H9 (cell line): ENCODE results near the gene HHEX. TPM values are rescaled to one million over a fixed set of nuclear protein-coding genes. Genes with fewer than 3 reads are reported as not detected.

ENCODE experiments used
- DNase-seq: peaks from one replicate; pipeline ENCODE4 v3.0.0-alpha.2; 2017
- H2AFZ ChIP-seq: one replicate; pipeline ENCODE4 v1.6.1; 2013; ENCODE audit warnings: mild to moderate bottlenecking, low read length, control low read depth, moderate library complexity
- H2AK5ac ChIP-seq: 2 replicates; pipeline ENCODE4 v1.6.1; 2013; ENCODE audit warnings: low read length, control low read depth, mixed read lengths; ENCODE audit not compliant: insufficient read length
- H2BK120ac ChIP-seq: one replicate; pipeline ENCODE4 v1.6.1; 2013; ENCODE audit warnings: low read depth, mild to moderate bottlenecking, low read length, control low read depth, inconsistent platforms; ENCODE audit not compliant: poor library complexity, severe bottlenecking
- H2BK12ac ChIP-seq: 2 replicates; pipeline ENCODE4 v1.6.1; 2013; ENCODE audit warnings: low read length, control low read depth, mixed read lengths, low read depth; ENCODE audit not compliant: insufficient read length
- H2BK15ac ChIP-seq: 2 replicates; pipeline ENCODE4 v1.6.1; 2013; ENCODE audit warnings: low read depth, low read length, control low read depth
- H2BK20ac ChIP-seq: one replicate; pipeline ENCODE4 v1.6.1; 2013; ENCODE audit warnings: low read depth, mild to moderate bottlenecking, low read length, control low read depth, inconsistent platforms; ENCODE audit not compliant: poor library complexity, severe bottlenecking
- H2BK5ac ChIP-seq: 2 replicates; pipeline ENCODE4 v1.6.1; 2013; ENCODE audit warnings: low read length, control low read depth, mixed read lengths; ENCODE audit not compliant: insufficient read length
- H3K14ac ChIP-seq: 2 replicates; pipeline ENCODE4 v1.6.1; 2013; ENCODE audit warnings: low read length, control low read depth; ENCODE audit not compliant: insufficient read depth
- H3K18ac ChIP-seq: 2 replicates; pipeline ENCODE4 v1.6.1; 2013; ENCODE audit warnings: low read depth, mild to moderate bottlenecking, mixed read lengths, low read length, control low read depth; ENCODE audit not compliant: insufficient read length
- H3K23ac ChIP-seq: 2 replicates; pipeline ENCODE4 v1.6.1; 2013; ENCODE audit warnings: low read length, control low read depth, mixed read lengths, low read depth; ENCODE audit not compliant: insufficient read length
- H3K23me2 ChIP-seq: 2 replicates; pipeline ENCODE4 v1.6.1; 2013; ENCODE audit warnings: low read depth, mild to moderate bottlenecking, mixed read lengths, low read length, control low read depth; ENCODE audit not compliant: insufficient read length, poor library complexity, severe bottlenecking
- H3K27ac ChIP-seq: 2 replicates; pipeline ENCODE4 v1.5.1; 2013; ENCODE audit warnings: low read length, control low read depth, mixed read lengths, low read depth; ENCODE audit not compliant: insufficient read length
- H3K27me3 ChIP-seq: 2 replicates; pipeline ENCODE4 v1.6.1; 2013; ENCODE audit warnings: low read length, control low read depth, inconsistent platforms; ENCODE audit not compliant: insufficient read depth
- H3K4ac ChIP-seq: 2 replicates; pipeline ENCODE4 v1.6.1; 2013; ENCODE audit warnings: low read depth, mild to moderate bottlenecking, control low read depth, inconsistent platforms, low read length, moderate library complexity
- H3K4me1 ChIP-seq: 2 replicates; pipeline ENCODE4 v1.6.1; 2013; ENCODE audit warnings: low read length, control low read depth, inconsistent platforms; ENCODE audit not compliant: insufficient read depth
- H3K4me2 ChIP-seq: 2 replicates; pipeline ENCODE4 v1.6.1; 2013; ENCODE audit warnings: low read length, control low read depth, mixed read lengths; ENCODE audit not compliant: insufficient read length, insufficient read depth
- H3K56ac ChIP-seq: 2 replicates; pipeline ENCODE4 v1.6.1; 2013; ENCODE audit warnings: low read depth, mild to moderate bottlenecking, mixed read lengths, low read length, control low read depth; ENCODE audit not compliant: insufficient read length
- H3K79me1 ChIP-seq: 2 replicates; pipeline ENCODE4 v1.6.1; 2013; ENCODE audit warnings: low read depth, mild to moderate bottlenecking, moderate library complexity, low read length, control low read depth, inconsistent platforms; ENCODE audit not compliant: insufficient read depth, poor library complexity, severe bottlenecking
- H3K79me2 ChIP-seq: 2 replicates; pipeline ENCODE4 v1.6.1; 2013; ENCODE audit warnings: low read length, control low read depth, inconsistent platforms; ENCODE audit not compliant: insufficient read depth
- H3K9ac ChIP-seq: 2 replicates; pipeline ENCODE4 v1.6.1; 2013; ENCODE audit warnings: low read length, control low read depth, mixed read lengths; ENCODE audit not compliant: insufficient read length; ENCODE audit errors: extremely low read depth
- H3K9me3 ChIP-seq: one replicate; pipeline ENCODE4 v1.6.1; 2013; ENCODE audit warnings: low read depth, low read length, inconsistent platforms; ENCODE audit not compliant: control insufficient read depth
- H3T11ph ChIP-seq: one replicate; pipeline ENCODE4 v1.6.1; 2013; ENCODE audit warnings: mild to moderate bottlenecking, low read length, control low read depth, inconsistent platforms
- H4K20me1 ChIP-seq: one replicate; pipeline ENCODE4 v1.6.1; 2013; ENCODE audit not compliant: control insufficient read depth, insufficient read length, insufficient read depth
- H4K5ac ChIP-seq: 2 replicates; pipeline ENCODE4 v1.6.1; 2013; ENCODE audit warnings: low read depth, mild to moderate bottlenecking, mixed read lengths, low read length, control low read depth; ENCODE audit not compliant: insufficient read length
- H4K8ac ChIP-seq: replicated peaks from 2 replicates; pipeline ENCODE4 v1.6.1; 2013; ENCODE audit warnings: low read length, control low read depth, mixed read lengths, low read depth; ENCODE audit not compliant: insufficient read length
- H4K91ac ChIP-seq: 2 replicates; pipeline ENCODE4 v1.6.1; 2013; ENCODE audit warnings: low read depth, mild to moderate bottlenecking, moderate library complexity, mixed read lengths, low read length, control low read depth; ENCODE audit not compliant: insufficient read length
- H3K27ac Mint-ChIP-seq, 3 experiments: 2 replicates in 2 of 3; 3 replicates in 1 of 3; pipeline ENCODE4 v1.8.0; 2020 to 2021; ENCODE audit warnings: mixed read lengths in 3 of 3, mild to moderate bottlenecking in 1 of 3, moderate library complexity in 1 of 3
- H3K27me3 Mint-ChIP-seq: 2 replicates; pipeline ENCODE4 v1.8.0; 2021; ENCODE audit warnings: low read depth, mild to moderate bottlenecking, moderate library complexity, mixed read lengths
- H3K36me3 Mint-ChIP-seq, 3 experiments: 2 replicates in 2 of 3; 3 replicates in 1 of 3; pipeline ENCODE4 v1.8.0; 2020 to 2021; ENCODE audit warnings: low read depth in 3 of 3, mixed read lengths in 3 of 3; ENCODE audit not compliant: insufficient read depth in 1 of 3
- H3K4me1 Mint-ChIP-seq, 2 experiments: 2 replicates each; pipeline ENCODE4 v1.8.0; 2020; ENCODE audit warnings: mixed read lengths in 2 of 2
- H3K4me3 Mint-ChIP-seq, 2 experiments: 2 replicates in 1 of 2; 3 replicates in 1 of 2; pipeline ENCODE4 v1.8.0; 2020 to 2021; ENCODE audit warnings: mild to moderate bottlenecking in 2 of 2, mixed read lengths in 2 of 2, moderate library complexity in 1 of 2
- H3K9me3 Mint-ChIP-seq, 2 experiments: 2 replicates in 1 of 2; 3 replicates in 1 of 2; pipeline ENCODE4 v1.8.0; 2020; ENCODE audit warnings: mild to moderate bottlenecking in 2 of 2, mixed read lengths in 2 of 2, moderate library complexity in 1 of 2
- WGBS: extraction: QIAGEN DNeasy Blood & Tissue Kit; methylation state at CpG from one replicate; pipeline ENCODE4 v1.1.7; 2013; ENCODE audit warnings: missing lambda C conversion rate, low lambda C conversion rate, mixed read lengths; ENCODE audit not compliant: insufficient read length; ENCODE audit errors: extremely low coverage; 5-methylcytosine and 5-hydroxymethylcytosine counted together
- total RNA-seq: library from RNA; stranded (reverse); gene quantifications from 2 replicates; pipeline ENCODE4 v1.2.1, GENCODE V29; 2021
- TF ChIP-seq, protein P1 (sequence below): fragments of 200-600 bp; sonication (generic); conservative IDR thresholded peaks from 3 replicates; pipeline ENCODE4 v1.8.0; 2021; ENCODE audit warnings: antibody characterized with exemption, mild to moderate bottlenecking

The HHEX gene
- total RNA-seq, 1 experiment from 2014 or later = 2.2 TPM

DNA sequence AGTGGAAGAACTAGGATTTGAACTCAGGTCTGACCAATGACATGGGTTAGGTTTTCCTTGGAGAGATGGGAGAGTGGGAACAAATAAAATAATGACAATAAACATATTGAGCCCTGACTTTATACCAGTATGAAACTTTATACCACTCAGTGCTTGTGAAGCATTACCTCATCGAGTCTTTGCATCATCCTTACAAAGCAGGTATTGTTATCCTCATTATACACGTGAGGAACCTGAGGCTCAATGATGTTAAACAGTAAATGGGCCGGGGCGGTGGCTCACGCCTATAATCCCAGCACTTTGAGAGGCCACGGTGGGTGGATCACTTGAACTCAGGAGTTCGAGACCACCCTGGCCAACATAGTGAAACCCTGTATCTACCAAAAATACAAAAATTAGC, 47.7 kb downstream of the HHEX start:
- H2BK20ac ChIP-seq = no peak overlapping the region
- H3K27ac ChIP-seq = no peak overlapping the region
- H3K4me1 ChIP-seq = no peaks in the 10 kb centered on the region
- H3K79me2 ChIP-seq = no peaks in the 10 kb centered on the region
- H3K27ac Mint-ChIP-seq = no peak overlapping the region
- DNase-seq = no peak
- peaks cover 11% of the 10 kb centered on the region for H3K27me3 Mint-ChIP-seq
- no peak overlapping the region for H2AFZ ChIP-seq
- no peak overlapping the region for H3K4ac ChIP-seq
- no peak overlapping the region for H3K4me2 ChIP-seq
- no peaks in the 10 kb centered on the region for H3K23me2 ChIP-seq
- no peak overlapping the region for H4K5ac ChIP-seq
- H4K20me1 ChIP-seq = no peaks in the 10 kb centered on the region
- H2BK120ac ChIP-seq = no peak overlapping the region
- TF ChIP-seq, protein P1, sequence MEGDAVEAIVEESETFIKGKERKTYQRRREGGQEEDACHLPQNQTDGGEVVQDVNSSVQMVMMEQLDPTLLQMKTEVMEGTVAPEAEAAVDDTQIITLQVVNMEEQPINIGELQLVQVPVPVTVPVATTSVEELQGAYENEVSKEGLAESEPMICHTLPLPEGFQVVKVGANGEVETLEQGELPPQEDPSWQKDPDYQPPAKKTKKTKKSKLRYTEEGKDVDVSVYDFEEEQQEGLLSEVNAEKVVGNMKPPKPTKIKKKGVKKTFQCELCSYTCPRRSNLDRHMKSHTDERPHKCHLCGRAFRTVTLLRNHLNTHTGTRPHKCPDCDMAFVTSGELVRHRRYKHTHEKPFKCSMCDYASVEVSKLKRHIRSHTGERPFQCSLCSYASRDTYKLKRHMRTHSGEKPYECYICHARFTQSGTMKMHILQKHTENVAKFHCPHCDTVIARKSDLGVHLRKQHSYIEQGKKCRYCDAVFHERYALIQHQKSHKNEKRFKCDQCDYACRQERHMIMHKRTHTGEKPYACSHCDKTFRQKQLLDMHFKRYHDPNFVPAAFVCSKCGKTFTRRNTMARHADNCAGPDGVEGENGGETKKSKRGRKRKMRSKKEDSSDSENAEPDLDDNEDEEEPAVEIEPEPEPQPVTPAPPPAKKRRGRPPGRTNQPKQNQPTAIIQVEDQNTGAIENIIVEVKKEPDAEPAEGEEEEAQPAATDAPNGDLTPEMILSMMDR = no peak
- H3K9ac ChIP-seq = no peak overlapping the region
- no peak overlapping the region for H3K4me3 Mint-ChIP-seq
- H4K8ac ChIP-seq = no peak overlapping the region
- H3K4me1 Mint-ChIP-seq = no peaks in the 10 kb centered on the region
- no peak overlapping the region for H2BK5ac ChIP-seq
- no peak overlapping the region for H2AK5ac ChIP-seq
- WGBS = no CpG with 5 or more reads among the region's 7 CpGs
- no peak overlapping the region for H2BK15ac ChIP-seq
- no peak overlapping the region for H2BK12ac ChIP-seq
- no peak overlapping the region for H3K23ac ChIP-seq
- H3K36me3 Mint-ChIP-seq = no peaks in the 10 kb centered on the region
- H4K91ac ChIP-seq = no peak overlapping the region
- no peaks in the 10 kb centered on the region for H3K27me3 ChIP-seq
- H3K79me1 ChIP-seq = no peaks in the 10 kb centered on the region
- H3K14ac ChIP-seq = no peak overlapping the region
- H3K9me3 Mint-ChIP-seq = no peaks in the 10 kb centered on the region
- H3K9me3 ChIP-seq = no peaks in the 10 kb centered on the region
- H3K18ac ChIP-seq = no peak overlapping the region
- H3K56ac ChIP-seq = no peak overlapping the region
- no peak overlapping the region for H3T11ph ChIP-seq
